Frontal cortex (tissue), 4 donors: ENCODE results near the gene XRCC6. TPM values are rescaled to one million over a fixed set of nuclear protein-coding genes. Genes with fewer than 3 reads are reported as not detected.
"Not testable (repeated sequence)": the region's sequence is repeated elsewhere in the genome, so short reads cannot be mapped to it uniquely, and the experiment has no call there.

ENCODE experiments used
- DNase-seq, 2 donors: peaks; one replicate each; pipeline ENCODE4 v3.0.0; 2012; ENCODE audit warnings: low spot score in 2 of 2
- FAIRE-seq: peaks from 2 replicates; lab custom pipeline; 2012; peaks lifted over from hg19 to GRCh38; lab: Jason Lieb, UNC
- total RNA-seq: library from RNA; depleted of rRNA; stranded (reverse); fragments of >200 nt; gene quantifications from one replicate; pipeline ENCODE4 v1.2.3, GENCODE V29; 2014
- donor health status: control.
- donor health status: control.
- donor health status: control.

Gene XRCC6
- total RNA-seq, 1 donor from 2014 or later, result 259 TPM

DNA sequence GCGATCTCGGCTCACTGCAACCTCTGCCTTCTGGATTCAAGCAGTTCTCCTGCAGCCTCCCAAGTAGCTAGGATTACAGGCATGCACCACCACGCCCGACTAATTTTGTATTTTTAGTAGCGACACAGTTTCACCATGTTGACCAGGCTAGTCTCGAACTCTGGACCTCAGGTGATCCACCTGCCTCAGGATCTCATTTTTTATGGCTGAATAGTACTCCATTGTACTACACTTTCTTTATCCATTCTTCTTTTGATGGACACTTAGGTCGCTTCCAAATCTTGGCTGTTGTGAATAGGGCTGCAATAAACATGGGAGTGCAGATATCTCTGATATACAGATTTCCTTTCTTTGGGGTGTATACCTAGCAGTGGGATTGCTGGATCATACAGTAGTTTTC lies 20.8 kb downstream of the XRCC6 start:
- DNase-seq (no peak), FAIRE-seq (no peak)

DNA sequence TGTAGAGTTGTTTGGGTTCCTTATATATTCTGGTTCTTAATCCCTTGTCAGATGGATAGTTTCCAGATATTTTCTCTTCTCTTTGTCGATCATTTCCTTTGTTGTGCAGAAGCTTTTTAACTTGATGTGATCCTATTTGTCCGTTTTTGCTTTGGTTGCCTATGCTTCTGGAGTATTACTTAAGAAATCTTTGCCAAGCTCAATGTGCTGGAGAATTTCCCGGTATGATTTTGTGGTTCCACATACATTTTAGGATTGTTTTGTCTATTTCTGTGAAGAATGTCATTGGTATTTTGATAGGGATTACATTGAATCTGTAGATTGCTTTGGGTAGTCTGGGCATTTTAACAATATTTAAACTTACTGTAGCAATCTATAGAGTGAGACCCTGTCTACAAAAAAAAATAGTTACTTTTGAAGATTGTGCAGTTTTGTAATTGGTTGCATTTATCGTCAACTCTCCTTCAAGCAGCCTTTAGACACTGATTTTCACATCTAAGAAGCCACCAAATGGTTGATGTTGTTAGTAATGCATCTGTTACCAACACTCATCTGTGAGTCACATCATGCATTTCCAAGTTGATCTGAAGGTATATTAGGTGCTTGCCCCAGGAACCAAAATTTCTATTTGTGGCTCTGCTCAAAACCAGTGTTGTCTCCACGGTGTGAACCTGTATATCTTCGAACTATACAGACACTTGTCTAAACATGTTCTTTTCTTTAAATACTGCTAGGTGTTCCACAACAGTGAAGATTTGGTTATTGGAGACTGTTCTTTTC lies 21.4 kb downstream of the XRCC6 start:
- DNase-seq (no peak), FAIRE-seq (no peak)

DNA sequence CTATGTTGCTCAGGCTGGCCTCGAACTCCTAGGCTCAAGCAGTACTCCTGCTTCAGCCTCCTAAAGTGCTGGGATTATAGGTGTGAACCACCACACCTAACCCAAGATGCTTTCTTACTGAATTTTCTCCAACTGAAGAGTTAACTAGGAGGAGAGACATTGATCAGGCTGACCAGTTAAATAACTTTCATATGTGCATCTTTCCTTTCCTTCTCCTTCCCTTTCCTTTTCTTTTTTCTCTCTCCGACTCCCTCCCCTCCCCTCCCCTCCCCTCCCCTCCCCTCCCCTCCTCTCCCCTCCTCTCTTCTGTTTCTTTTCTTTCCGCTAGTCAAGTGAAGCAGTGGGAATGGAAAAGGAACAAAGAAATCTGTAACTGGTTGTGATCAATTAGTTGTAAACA lies 26.7 kb downstream of the XRCC6 start:
- no peak for DNase-seq
- FAIRE-seq, result no peak

DNA sequence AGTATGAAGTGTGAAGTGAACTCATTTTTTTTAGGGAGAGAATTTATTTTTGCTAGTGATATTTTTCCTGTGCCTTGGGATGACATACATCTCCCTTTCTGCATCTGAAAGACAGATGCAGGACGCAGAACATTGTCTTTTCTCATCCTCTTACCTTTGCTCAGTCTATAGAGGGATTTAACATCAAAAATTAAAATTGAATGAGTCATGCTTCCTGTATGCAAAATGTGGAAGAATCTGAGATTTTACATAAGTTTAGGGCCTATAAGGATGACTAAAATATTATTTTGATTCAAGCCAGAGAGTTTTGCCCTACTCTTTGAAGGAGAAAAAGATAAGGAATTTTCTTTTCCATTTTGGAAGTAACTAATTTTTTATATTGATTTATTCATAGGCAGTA lies 27.3 kb downstream of the XRCC6 start:
- no peak for FAIRE-seq
- DNase-seq, result no peak

DNA sequence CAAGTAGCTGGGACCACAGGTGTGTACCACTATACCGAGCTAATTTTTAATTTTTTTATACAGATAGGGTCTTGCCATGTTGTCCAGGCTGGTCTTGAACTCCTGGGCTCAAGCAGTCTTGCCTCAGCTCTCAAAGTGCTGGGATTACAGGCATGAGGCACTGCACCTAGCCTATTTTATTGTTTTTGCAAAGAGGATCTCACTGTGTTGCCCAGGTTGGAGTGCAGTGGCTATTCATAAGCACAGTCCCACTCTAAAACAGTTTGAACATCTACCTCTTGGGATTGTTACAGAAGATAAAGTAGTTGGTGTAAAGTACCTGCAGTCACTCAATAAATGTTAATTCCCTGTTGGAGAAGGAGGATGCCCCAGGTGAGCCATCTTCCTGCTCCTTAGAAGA lies 29.1 kb downstream of the XRCC6 start:
- DNase-seq (no peak), FAIRE-seq (no peak)

DNA sequence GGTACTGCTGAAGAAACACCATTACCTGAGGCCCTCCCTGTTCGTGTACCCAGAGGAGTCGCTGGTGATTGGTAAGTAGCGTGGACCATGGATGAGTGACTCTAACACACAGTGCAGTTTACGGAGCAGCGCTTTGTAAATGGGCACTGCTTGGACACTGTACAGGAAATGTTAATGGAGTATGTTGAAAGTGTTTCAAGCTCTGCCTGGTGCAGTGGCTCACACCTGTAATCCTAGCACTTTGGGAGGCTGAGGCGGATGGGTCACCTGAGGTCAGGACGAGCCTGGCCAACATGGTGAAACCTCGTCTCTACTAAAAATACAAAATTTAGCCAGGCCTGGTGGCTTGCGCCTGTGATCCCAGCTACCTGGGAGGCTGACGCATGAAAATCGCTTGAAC lies 29.7 kb downstream of the XRCC6 start:
- no peak for DNase-seq
- FAIRE-seq, result no peak

DNA sequence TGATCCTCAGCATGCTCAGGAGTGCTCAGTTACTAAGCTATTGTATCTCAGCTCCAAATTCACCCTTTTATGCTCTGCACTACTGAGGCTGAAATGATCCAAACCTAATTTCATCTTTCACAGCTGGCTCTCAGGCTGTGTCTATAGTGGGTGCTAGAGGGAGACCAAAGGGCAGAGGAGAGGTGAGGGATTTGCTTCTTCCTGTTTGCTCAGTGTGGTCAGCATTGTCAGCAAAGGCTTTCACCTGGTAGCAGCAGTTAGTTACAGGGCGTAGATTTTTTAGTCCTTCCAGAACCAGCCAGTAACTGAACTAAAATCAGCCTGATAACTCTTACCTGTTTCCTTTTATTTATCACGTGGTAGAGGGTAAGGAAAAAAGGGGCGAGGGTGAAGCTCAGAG lies 33.2 kb downstream of the XRCC6 start:
- FAIRE-seq (no peak), DNase-seq (no peak)

DNA sequence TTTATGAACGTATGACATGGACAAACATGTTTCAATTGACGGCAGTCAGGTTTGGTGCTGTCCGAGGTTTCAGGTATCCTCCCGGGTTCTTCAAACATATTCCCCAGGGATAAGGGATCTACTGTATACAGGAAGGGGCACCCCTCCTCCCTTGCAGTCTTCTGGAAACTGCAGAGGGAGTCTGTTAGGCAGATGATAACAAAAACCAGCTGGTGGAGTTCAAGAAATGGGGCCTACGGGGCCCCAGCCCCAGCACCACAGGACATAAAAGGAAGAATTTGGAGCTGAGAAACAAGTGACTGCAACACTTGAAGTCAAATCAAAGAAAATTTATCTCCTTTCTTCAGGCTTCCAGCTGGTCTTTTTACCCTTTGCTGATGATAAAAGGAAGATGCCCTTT lies 35.5 kb downstream of the XRCC6 start:
- no peak for FAIRE-seq

DNA sequence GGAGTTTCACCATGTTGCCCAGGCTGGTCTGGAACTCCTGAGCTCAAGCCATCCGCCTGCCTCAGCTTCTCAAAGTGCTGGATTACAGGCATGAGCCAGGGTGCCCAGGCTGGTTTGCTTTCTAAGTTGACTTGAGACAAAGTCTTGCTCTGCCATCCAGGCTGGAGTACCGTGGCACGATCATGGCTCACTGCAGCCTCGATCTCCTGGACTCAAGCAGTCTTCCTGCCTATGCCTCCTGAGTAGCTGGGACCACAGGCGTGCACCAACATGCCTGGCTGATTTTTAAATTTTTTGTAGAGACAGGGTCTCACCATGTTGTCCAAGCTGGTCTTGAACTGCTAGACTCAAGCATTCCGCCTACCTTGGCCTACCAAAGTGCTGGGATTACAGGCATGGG lies 36.6 kb downstream of the XRCC6 start:
- FAIRE-seq (no peak), DNase-seq (no peak)

More for the DNA sequence above, 35.5 kb downstream of the XRCC6 start:
- no peak for DNase-seq

DNA sequence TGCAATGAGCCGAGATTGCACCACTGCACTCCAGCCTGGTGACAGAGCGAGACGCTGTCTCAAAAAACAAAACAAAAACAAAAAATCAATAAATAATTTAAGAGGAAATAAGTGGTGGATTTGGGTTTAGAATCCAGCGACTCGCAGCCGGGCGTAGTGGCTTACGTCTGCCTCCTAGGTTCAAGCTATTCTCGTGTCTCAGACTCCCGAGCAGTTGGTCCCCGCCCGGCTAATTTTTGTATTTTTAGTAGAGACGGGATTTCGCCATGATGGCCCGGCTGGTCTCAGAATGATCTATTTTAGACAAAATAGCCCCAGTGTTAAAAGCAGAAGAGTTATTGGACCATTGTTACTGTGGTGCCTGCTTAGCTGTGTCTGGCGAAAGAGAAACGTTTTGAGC lies 37.8 kb downstream of the XRCC6 start:
- DNase-seq (no peak), FAIRE-seq (no peak)

DNA sequence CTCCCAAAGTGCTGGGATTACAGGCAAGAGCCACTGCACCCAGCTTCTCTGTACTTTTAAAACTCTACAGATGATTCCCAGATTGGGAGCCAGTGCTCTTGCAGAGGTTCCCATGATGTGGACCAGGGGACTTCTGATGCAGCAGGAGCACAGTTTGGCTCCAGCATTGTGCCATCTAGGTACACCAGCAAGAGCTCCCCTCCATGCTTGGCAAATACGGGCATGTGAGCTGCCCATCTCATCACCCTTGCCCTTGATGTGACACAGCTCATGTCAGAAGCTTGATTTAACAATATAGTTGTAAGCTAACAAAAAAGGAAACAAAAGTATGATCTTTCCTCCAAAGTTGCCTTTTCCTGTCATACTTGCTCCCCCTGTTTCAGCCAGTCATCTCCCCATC lies 38.8 kb downstream of the XRCC6 start:
- FAIRE-seq, result no peak
- no peak for DNase-seq

DNA sequence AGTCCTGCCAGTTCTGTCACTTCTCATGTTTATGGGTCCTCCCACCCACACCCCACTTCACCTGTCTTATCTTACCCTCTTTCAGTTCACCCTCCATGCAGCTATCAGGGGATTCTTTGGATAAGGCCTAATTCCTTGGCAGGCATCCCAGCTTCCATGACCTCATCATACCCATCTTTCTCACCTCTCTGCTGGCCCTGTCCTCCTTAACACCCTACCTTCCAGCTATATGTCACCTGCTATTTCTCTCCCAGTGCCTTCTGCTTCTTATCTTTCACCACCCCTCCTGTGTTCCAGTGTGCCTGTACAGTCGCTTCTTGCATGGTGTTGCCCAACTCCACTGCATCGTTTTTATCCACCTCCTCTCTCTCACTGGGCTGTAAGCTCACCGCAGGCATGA lies 39.3 kb downstream of the XRCC6 start:
- FAIRE-seq, result no peak
- no peak for DNase-seq

DNA sequence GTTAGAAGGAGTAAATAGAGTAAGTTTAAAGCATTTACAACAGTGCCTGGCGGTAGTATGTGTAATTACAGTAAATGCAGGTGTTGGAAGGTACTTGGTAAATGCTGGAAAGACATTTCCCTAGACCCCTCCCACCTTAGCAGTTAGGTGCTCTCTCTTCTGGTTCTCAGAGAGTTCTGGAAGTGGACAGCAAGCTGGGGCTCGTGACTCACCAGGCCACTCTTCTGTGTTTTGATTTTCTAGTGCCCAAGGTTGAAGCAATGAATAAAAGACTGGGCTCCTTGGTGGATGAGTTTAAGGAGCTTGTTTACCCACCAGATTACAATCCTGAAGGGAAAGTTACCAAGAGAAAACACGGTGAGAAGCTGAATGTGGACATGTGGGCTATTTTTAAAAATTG lies 40.0 kb downstream of the XRCC6 start:
- DNase-seq (no peak), FAIRE-seq (no peak)

DNA sequence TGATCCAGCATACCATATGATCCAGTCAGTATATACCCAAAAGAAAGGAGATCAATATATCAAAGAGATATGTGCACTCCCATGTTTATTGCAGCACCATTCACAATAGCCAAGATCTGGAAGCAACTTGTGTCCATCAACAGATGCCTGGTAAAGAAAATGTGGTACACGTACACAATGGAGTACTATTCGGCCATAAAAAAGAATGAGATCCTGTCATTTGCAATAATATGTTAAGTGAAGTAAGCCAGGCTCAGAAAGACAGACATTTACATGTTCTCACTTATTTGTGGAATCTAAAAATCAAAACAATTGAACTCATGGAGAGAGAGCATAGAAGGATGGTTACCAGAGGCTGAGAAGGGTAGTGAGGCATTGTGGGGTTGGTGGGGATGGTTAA lies 40.6 kb downstream of the XRCC6 start:
- no peak for FAIRE-seq

DNA sequence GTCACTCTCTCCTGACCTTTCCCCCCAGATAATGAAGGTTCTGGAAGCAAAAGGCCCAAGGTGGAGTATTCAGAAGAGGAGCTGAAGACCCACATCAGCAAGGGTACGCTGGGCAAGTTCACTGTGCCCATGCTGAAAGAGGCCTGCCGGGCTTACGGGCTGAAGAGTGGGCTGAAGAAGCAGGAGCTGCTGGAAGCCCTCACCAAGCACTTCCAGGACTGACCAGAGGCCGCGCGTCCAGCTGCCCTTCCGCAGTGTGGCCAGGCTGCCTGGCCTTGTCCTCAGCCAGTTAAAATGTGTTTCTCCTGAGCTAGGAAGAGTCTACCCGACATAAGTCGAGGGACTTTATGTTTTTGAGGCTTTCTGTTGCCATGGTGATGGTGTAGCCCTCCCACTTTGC lies 42.5 kb downstream of the XRCC6 start:
- not testable (repeated sequence) for FAIRE-seq, DNase-seq

More for the DNA sequence above, 40.6 kb downstream of the XRCC6 start:
- no peak for DNase-seq

DNA sequence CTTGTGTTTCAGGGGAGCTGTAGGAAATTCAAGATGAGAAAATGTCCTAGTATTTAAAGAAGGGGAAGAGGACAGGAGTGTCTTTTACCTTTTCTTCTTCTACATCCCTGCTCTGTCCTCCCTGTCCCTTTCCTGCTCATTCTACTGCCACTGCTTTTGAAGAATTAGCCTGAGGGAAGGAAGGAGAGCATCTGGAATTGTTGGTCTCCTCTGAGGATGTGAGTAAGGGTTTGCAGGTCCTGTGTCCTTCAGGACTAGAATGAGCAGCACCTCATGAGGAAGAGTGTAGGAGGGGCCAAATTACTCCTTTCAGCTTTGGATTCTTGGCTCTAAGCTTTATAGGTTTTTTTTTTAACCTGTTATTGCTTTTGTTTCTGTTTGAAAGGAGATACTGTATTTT lies 43.4 kb downstream of the XRCC6 start:
- FAIRE-seq, result no peak
- DNase-seq, result no peak

DNA sequence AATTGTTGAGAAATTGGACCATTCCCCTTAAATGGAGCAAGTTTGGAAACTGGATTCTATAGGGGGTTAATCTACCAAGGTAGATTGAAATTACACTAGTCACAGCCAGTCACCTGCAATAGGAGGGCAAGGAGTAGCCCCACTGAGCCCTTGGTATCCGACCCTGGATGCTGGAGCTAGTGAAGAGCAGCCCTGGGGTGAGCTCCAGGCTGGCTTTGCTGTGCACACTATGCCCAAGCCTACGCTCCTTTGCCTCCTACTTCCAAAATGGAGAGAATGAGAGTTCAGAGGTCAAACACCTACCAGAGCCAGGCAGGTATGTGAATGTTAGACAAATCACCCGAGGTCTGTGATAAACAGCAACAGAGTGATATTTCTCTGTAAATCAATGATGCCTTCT lies 43.9 kb downstream of the XRCC6 start:
- DNase-seq (no peak), FAIRE-seq (no peak)

DNA sequence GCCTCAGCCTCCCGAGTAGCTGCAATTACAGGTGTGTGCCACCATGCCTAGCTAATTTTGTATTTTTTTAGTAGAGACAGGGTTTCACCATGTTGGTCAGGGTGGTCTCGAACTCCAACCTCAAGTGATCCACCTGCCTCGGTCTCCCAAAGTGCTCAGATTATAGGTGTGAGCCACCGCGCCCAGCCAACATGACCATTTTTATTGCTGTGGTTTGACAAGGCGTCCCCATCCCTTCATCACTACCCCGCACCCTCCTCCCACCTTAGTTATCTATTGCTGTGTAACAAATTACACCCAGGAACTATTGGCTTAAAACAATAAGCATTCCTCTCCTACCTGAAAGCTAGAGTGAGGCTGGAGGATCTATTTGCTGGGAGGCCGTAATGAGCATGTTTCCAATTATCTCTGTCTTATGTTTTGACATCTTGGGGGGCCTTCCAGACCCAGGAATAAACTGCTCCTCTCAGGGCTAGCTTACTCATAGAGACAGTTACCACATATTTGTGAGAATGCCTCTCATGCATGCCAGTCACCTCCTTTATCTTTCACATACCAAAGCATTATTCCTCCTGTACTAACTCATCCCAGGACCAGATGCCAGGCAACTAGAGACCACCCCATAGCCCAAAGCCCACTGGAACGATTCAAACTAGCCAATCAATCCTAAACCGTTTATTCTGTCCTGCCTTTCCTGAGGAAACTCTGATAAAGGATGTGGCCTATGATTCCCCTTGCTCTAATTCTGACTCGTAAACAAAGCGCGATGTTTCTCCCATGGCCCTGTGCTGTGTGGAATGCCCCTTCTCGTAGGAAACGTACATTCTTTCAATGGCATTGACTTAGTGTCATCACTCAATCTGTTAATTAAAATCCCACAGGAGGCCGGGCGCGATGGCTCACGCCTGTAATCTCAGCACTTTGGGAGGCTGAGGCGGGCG lies 48.1 kb downstream of the XRCC6 start:
- FAIRE-seq, result no peak
- no peak for DNase-seq

DNA sequence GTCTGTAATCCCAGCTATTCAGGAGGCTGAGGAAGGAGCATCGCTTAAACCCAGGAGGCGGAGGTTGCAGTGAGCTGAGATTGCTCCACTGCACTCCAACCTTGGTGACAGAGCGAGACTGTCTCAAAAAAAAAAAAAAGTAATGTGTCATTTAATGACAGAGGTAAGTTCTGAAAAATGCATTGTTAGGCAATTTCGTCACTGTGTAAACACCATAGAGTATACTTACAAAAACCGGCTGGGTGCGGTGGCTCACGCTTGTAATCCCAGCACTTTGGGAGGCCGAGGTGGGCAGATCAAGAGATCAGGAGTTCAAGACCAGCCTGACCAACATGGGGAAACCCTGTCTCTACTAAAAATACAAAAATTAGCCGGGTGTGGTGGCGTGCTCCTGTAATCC lies 51.0 kb downstream of the XRCC6 start:
- DNase-seq, FAIRE-seq: not testable (repeated sequence)

DNA sequence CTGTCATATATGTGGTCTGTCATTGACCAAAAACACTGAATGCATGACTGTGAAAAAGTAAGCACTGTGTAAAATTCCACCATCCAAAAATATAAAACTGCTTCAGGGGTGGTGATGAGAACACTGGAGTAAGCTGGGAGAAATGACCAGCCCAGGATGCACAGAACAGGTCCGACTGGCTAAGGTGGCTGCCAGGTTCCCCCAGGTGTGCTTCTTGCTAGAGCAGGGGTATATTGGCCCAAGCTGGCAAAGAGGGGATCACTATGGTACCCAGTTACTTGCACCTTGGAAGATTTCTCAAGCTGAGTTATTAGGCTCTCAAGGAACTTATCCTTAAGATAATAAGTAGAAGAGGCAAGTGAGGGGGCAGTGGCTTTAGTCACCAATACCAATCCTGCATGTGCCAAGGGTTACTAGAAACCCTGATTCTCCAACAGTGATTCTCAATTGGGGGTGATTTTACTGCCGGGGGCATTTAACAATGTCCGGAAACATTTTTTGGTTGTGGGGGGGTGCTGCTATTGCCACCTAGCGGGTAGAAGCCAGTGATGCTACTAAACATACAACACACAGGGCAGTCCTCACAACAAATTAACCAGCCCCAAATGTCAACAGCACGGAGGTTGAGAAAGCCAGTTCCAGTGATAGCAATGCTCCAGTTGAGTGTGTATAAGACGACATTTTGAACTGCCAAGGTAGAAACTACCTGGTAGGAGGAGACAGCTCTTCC lies 51.9 kb downstream of the XRCC6 start:
- no peak for DNase-seq
- FAIRE-seq, result no peak
